ENCODE results near the gene SORBS1. TPM values are rescaled to one million over a fixed set of nuclear protein-coding genes. Genes with fewer than 3 reads are reported as not detected.

SORBS1 gene
- total and polyA plus RNA-seq, 2 donors (not counting 3 experiments of a cell fraction or from before 2014, with no cell fraction given), result 2.0 to 7.9 TPM

DNA sequence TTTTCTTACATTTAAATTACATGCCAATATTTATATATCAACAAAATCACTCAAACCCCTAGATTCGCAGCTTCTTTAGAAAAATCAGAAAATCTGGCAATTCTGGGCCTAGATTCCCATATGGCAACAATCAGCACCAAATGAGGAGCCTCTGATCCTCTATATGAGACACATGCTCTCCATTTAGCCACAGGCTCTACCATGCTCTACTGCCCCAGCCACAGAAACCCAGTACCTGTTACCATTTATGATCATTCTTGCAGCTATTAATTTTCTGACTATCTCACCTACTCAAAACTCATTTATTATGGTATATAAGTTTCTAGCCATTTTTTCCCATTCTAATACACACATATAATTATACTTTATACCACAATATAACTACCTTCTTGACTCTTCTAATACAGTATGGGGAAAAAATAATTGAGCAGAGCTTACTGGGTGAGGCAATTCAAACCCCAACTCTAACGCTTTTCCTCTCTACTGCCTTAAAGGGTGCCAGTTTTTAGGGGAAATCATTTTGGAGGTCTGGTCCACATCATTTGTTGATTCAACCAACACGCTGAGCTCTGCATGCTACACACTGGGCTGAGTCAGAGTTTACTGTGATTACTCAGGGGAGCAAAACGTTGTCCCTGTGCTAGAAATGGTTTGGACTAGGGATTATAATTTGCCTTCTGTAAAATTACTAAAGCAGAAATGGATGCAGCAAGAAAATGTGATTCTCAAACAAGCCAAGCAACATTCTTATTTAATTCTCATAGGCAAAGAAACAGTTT, 281.9 kb downstream of the SORBS1 start:
- Histone ChIP-seq H3K9me3 (replicated peaks; ENCODE audit: control insufficient read depth, insufficient read depth, low read length) (no peaks in the 10 kb centered on the region), H4K20me1 (replicated peaks; ENCODE audit: control insufficient read depth, extremely low read depth, insufficient read depth, low read length) (no peaks in the 10 kb centered on the region), H3K4me3 (replicated peaks in 1 of 3; ENCODE audit: insufficient read depth in 1 of 3, low read depth in 1 of 3, low read length in 3 of 3) (no peak overlapping the region), H2AFZ (ENCODE audit: low read depth, low read length) (no peak overlapping the region), H3K27ac (ENCODE audit: insufficient read depth, low read depth, low read length) (no peak overlapping the region), H3K79me2 (ENCODE audit: control insufficient read depth, insufficient read depth, low read length) (peaks cover 69% of the 10 kb centered on the region), H3K4me2 (ENCODE audit: insufficient read depth, low read length) (no peak overlapping the region), H3K9ac (replicated peaks; ENCODE audit: extremely low read depth, insufficient read depth, low read length) (no peak overlapping the region), H3K9me1 (replicated peaks; ENCODE audit: control insufficient read depth, extremely low read depth, insufficient read depth, low read length) (no peaks in the 10 kb centered on the region), H3K4me1 (ENCODE audit: control insufficient read depth, extremely low read depth, insufficient read depth, low read length) (peaks cover 7% of the 10 kb centered on the region), H3K27me3 (ENCODE audit: control insufficient read depth in 2 of 2, insufficient read depth in 2 of 2, low read length in 2 of 2) (no peaks in the 10 kb centered on the region), H3K36me3 (ENCODE audit: control insufficient read depth in 2 of 2, extremely low read depth in 1 of 2, insufficient read depth in 2 of 2, low read length in 2 of 2) (no peaks in the 10 kb centered on the region)
- FAIRE-seq (peak; percentile 8), DNase-seq (ENCODE audit: low read depth, low spot score) (no peak)
- intact Hi-C loops (cut with micrococcal nuclease), result no loop called here
- POLR2A ChIA-PET, result no interaction called here
- TF ChIP-seq POLR2A (IDR thresholded peaks at IDR 0.05; ENCODE audit: low read depth, low read length), result no peak
- no peak for TF ChIP-seq JUN (IDR thresholded peaks at IDR 0.05; ENCODE audit: borderline replicate concordance, insufficient read depth, insufficient read length, low read depth)
- TF ChIP-seq POLR2AphosphoS5 (IDR thresholded peaks at IDR 0.05; ENCODE audit: insufficient read depth, low read depth, low read length), result no peak
- peak; percentile 61 for TF ChIP-seq FOS (IDR thresholded peaks at IDR 0.05; ENCODE audit: borderline replicate concordance, insufficient read depth, low read length)
- TF ChIP-seq EZH2 (IDR thresholded peaks at IDR 0.05; ENCODE audit: borderline replicate concordance, low read depth, low read length, severe bottlenecking), result no peak
- TF ChIP-seq MYC (IDR thresholded peaks at IDR 0.05; ENCODE audit: low read depth, low read length), result no peak
- TF ChIP-seq MAX (IDR thresholded peaks at IDR 0.05; ENCODE audit: insufficient read depth, insufficient read length), result no peak
- TF ChIP-seq GATA2 (IDR thresholded peaks at IDR 0.05; ENCODE audit: insufficient read depth, insufficient read length, low read depth, low read length), result no peak
- TF ChIP-seq CTCF (IDR thresholded peaks at IDR 0.05; ENCODE audit: extremely low read depth in 1 of 2, insufficient read depth in 1 of 2, low read depth in 1 of 2, low read length in 2 of 2), result no peak
- CTCF ChIA-PET, result interaction anchor here (1.0 to 3.6 kb wide), 3 partner anchors 16 to 84 kb away, joined by 4 to 16 read pairs (median 5); no protein-coding TSS in a partner anchor
- BruUV-seq (replicated peaks), result no TSS peak
- dilution Hi-C loops (cut with MboI; ENCODE audit: extremely low pct_ligation_motif_present, low sequenced_read_pairs), result no loop called here

All from endothelial cell of umbilical vein (primary cell).